Measurements from ENCODE around the gene CATSPER3.

The CATSPER3 gene

GRCh38 chr5:135011355-135012032, 43.8 kb downstream of the CATSPER3 start:
- no peak for DNase-seq

GRCh38 chr5:135012033-135012588, 44.4 kb downstream of the CATSPER3 start:
- DNase-seq = no peak

GRCh38 chr5:135012951-135013391, 45.3 kb downstream of the CATSPER3 start:
- no peak for DNase-seq

- DNase-seq = no peak
Measured at GRCh38 chr5:135013445-135013844, 45.7 kb downstream of the CATSPER3 start.

- no peak for DNase-seq
Measured at GRCh38 chr5:135013947-135014570, 46.4 kb downstream of the CATSPER3 start.

- no peak for DNase-seq
Measured at GRCh38 chr5:135015942-135016341, 48.2 kb downstream of the CATSPER3 start.

- DNase-seq = no peak
Measured at GRCh38 chr5:135016861-135017290, 49.2 kb downstream of the CATSPER3 start.

- no peak for DNase-seq
Measured at GRCh38 chr5:135018457-135018856, 50.8 kb downstream of the CATSPER3 start.

- DNase-seq = no peak
Measured at GRCh38 chr5:135019314-135019713, 51.6 kb downstream of the CATSPER3 start.

GRCh38 chr5:135020111-135020895, 52.6 kb downstream of the CATSPER3 start:
- no peak for DNase-seq

- DNase-seq = no peak
Measured at GRCh38 chr5:135024956-135025729, 57.4 kb downstream of the CATSPER3 start.

GRCh38 chr5:135025730-135026644, 58.3 kb downstream of the CATSPER3 start:
- no peak for DNase-seq

GRCh38 chr5:135026645-135027265, 59.0 kb downstream of the CATSPER3 start:
- DNase-seq = no peak

GRCh38 chr5:135027266-135027696, 59.6 kb downstream of the CATSPER3 start:
- DNase-seq = no peak

- DNase-seq = no peak
Measured at GRCh38 chr5:135027697-135028615, 60.2 kb downstream of the CATSPER3 start.

- no peak for DNase-seq
Measured at GRCh38 chr5:135028791-135029476, 61.2 kb downstream of the CATSPER3 start.

GRCh38 chr5:135029477-135030122, 61.9 kb downstream of the CATSPER3 start:
- DNase-seq = no peak

GRCh38 chr5:135030123-135030955, 62.6 kb downstream of the CATSPER3 start:
- DNase-seq = no peak

Measured in NCI-H510A treated with DMSO at 0.1 percent for 48 hours (cell line).